Muscle of back (tissue), 11 donors: ENCODE measurements around the gene DRC3. TPM values are rescaled to one million over a fixed set of nuclear protein-coding genes. Genes with fewer than 3 reads are reported as not detected.

Source experiments
- DNase-seq, 3 donors: peaks; one replicate each; pipeline versions ENCODE4 v3.0.0 to v3.0.0-alpha.2; 2013
- polyA plus RNA-seq, 10 donors: library from polyadenylated mRNA; unstranded; fragments of 120-200 nt; gene quantifications; one replicate each; pipeline ENCODE4 v1.2.1, GENCODE V29; 2013; ENCODE audit not compliant: insufficient read length in 10 of 10

The DRC3 gene
- polyA plus RNA-seq, 10 donors = 3.0 to 7.4 (median 4.6) TPM

DNA sequence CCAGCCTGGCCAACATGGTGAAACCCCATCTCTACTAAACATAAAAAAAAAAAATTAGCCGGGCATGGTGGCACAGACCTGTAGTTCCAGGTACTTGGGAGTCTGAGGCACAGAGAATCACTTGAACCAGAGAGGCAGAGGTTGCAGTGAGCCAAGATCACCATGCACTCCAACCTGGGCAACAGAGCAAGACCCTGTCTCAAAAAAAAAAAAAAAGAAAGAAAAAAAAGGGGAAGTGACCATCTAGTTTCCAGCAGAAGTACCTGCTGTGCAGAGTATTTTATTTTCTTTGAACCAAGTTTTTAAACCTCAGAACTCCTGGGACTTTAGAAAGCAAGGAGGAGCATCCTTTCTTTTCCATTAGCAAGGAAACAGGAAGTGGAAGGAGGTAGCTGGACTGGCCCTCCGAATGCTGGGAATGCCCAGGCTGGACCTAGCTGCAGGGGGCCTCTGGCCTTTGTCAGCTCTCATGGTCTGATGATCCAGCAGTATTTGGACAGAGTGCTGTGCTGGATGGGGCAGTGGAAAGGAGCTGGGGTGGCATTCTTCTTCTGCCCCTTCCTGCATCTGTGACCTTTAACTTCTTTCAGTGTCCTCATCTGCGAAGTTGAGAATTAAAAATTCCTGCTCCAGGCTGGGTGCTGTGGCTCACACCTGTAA, 73.2 kb downstream of the DRC3 start:
- DNase-seq = no peak

DNA sequence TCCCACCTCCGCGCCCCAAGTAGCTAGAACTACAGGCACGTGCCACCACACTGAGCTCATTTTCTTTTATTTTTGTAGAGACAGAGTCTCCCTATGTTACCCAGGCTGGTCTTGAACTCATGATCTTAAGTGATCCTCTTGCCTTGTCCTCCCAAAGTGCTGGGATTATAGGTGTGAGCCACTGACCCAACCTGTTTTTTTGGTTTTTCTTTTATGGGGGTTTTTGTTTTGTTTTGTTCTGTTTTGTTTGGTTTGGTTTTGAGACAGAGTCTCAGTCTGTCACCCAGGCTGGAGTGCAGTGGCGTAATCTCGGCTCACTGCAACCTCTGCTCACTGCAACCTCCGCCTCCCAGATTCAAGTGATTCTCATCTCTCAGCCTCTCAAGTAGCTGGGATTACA, 82.9 kb downstream of the DRC3 start:
- DNase-seq = no peak

DNA sequence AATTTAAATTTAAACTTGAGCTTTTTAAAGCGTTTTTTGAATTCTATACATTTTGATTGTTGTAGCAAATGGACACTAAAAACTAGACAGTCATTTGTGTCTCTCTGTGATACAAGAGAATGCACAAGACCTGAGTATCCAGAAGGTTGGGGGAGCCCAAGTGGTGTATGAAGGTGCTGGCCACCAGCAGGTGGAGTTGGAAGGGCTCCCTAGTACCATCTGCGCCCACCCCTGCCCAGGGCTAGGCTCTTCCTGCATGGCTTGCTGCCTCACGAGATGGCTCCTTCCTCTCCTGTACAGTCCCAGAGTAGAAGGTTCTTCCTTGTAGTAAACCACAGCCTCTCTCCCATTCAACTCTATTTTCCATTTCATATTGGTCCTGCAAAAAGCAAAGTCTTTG, 83.6 kb downstream of the DRC3 start:
- DNase-seq = no peak

DNA sequence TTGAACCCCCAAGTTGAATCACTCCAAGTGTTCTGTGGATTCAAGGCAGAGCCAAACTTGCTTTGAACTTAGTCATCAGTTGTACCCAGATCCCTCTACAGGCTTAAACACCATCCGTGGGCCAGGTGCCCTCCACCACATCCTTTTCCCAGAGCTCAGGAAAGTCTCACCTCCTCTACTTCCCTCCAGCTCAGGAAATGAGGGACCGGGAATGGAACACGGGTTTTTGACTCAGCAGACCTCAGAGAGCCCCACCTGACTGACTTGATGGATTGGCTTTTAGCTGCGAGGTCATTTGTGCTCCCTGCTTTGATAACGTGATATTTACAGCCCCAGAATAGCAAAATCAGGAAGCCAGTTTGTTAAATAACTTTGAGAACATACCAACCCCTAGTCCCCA, 86.6 kb downstream of the DRC3 start:
- DNase-seq = no peak

GRCh38 chr17:18064053-18064452, 91.4 kb downstream of the DRC3 start:
- DNase-seq = no peak

DNA sequence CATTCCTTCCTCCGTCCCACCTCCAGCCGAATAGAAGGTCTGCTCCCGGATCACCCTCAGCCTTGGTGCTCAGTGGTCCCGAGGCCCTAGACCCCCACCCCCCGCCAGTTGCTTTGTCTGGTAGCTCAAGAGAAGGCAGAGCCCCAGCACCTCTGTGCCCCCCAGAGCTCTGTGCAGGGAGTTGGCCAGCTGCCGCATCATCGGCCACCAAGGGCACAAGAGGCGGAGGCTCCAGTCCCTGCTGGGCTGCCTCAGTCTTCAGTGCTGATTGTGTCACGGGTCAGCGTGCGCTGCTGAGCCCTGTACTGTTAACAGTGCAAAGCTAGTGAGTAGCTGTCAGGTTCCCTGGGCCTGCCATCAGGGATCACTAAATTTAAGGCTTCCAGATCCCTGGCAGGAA, 92.9 kb downstream of the DRC3 start:
- DNase-seq = no peak

Other genes starting within 250 kb of the DRC3 start
- 10 to 100 TPM; 22.4 to 50.1 (median 33.4) TPM for gene SREBF1, start 135.9 kb upstream of the DRC3 start, polyA plus RNA-seq
- 10 to 100 TPM; 25.2 to 43.2 (median 32.3) TPM for gene TOM1L2, start 462 bp upstream of the DRC3 start, polyA plus RNA-seq
- 10 to 100 TPM; 13.5 to 19.9 (median 14.5) TPM for gene ATPAF2, start 66.3 kb downstream of the DRC3 start, polyA plus RNA-seq
- gene GID4, start 66.5 kb downstream of the DRC3 start, polyA plus RNA-seq = 10 to 100 TPM in 9 of 10 donors, 1 to 10 TPM in 1; 9.9 to 13.9 (median 11.5) TPM
- gene DRG2, start 115.1 kb downstream of the DRC3 start, polyA plus RNA-seq = 10 to 100 TPM; 22.4 to 27.3 (median 23.9) TPM
- 1 to 10 TPM in 5 of 10 donors, under 1 TPM in 5; 0.72 to 2.0 (median 1.1) TPM for gene MYO15A, start 135.9 kb downstream of the DRC3 start, polyA plus RNA-seq
- 10 to 100 TPM; 59.0 to 76.1 (median 67.5) TPM for gene ALKBH5, start 211.0 kb downstream of the DRC3 start, polyA plus RNA-seq